PC-3 (cell line): Measurements from ENCODE around the gene CASP2. TPM values are rescaled to one million over a fixed set of nuclear protein-coding genes. Genes with fewer than 3 reads are reported as not detected.

Experiments used
- ATAC-seq: fragments of 200-7000 bp; cut with Tn5 transposase; 2 replicates; pipeline ENCODE4 v1.9.1; 2020; ENCODE audit warnings: mild to moderate bottlenecking, moderate library complexity
- Bru-seq: library from RNA; stranded (reverse); fragments of 400-500 nt; gene quantifications from one replicate; lab custom pipeline; 2021; lab: Mats Ljungman, UMichigan
- BruChase-seq, 2 experiments: library from RNA; stranded (reverse); fragments of 400-500 nt; gene quantifications; one replicate each; lab custom pipeline; 2021; lab: Mats Ljungman, UMichigan
- BruUV-seq: library from RNA; stranded (reverse); fragments of 400-500 nt; replicated peaks from 2 replicates; lab custom pipeline; 2021; lab: Mats Ljungman, UMichigan
- CTCF ChIA-PET: fragments of 300-600 bp; sonication (Branson Sonifier 250); formaldehyde crosslinking; loops from one replicate; lab custom pipeline; 2022; ENCODE audit warnings: antibody characterized with exemption; lab: Charles Lee
- POLR2A ChIA-PET: fragments of 300-600 bp; sonication (Branson Sonifier 250); formaldehyde crosslinking; loops from one replicate; lab custom pipeline; 2022; ENCODE audit warnings: antibody characterized with exemption; ENCODE audit not compliant: unreplicated experiment; lab: Charles Lee
- DNase-seq: peaks from one replicate; pipeline ENCODE4 v3.0.0-alpha.2; 2015
- H2AFZ ChIP-seq: fragments of 300-600 bp; sonication (generic); 2 replicates; pipeline ENCODE4 v1.6.0; 2016; ENCODE audit warnings: antibody characterized with exemption, low read length
- H3F3A ChIP-seq: fragments of 300-600 bp; sonication (generic); one replicate; pipeline ENCODE4 v1.6.0; 2017; ENCODE audit warnings: antibody characterized with exemption, low read length, control low read depth, mild to moderate bottlenecking; ENCODE audit not compliant: unreplicated experiment
- H3K27ac ChIP-seq: fragments of 300-600 bp; sonication (generic); 2 replicates; pipeline ENCODE4 v1.5.1; 2016; ENCODE audit warnings: mild to moderate bottlenecking, low read length
- H3K27me3 ChIP-seq: fragments of 300-600 bp; sonication (generic); 2 replicates; pipeline ENCODE4 v1.6.1; 2016; ENCODE audit warnings: low read length, mixed read lengths
- H3K36me3 ChIP-seq: fragments of 300-600 bp; sonication (generic); 2 replicates; pipeline ENCODE4 v1.6.1; 2016; ENCODE audit warnings: low read depth, mixed run types, low read length, mixed read lengths
- H3K4me1 ChIP-seq: fragments of 300-600 bp; sonication (generic); 2 replicates; pipeline ENCODE4 v1.5.1; 2016; ENCODE audit warnings: low read length; ENCODE audit not compliant: insufficient read depth
- H3K4me2 ChIP-seq: fragments of 300-600 bp; sonication (generic); 2 replicates; pipeline ENCODE4 v1.6.0; 2016; ENCODE audit warnings: low read length
- H3K4me3 ChIP-seq: fragments of 300-600 bp; sonication (generic); 2 replicates; pipeline ENCODE4 v1.5.1; 2016; ENCODE audit warnings: mild to moderate bottlenecking, low read length, mixed read lengths
- H3K79me2 ChIP-seq: fragments of 300-600 bp; sonication (generic); 2 replicates; pipeline ENCODE4 v1.6.1; 2017; ENCODE audit warnings: low read length, mixed read lengths
- H3K9ac ChIP-seq: fragments of 300-600 bp; sonication (generic); 2 replicates; pipeline ENCODE4 v1.6.0; 2016; ENCODE audit warnings: mild to moderate bottlenecking, low read length
- H3K9me2 ChIP-seq: fragments of 300-600 bp; sonication (generic); replicated peaks from 2 replicates; pipeline ENCODE4 v1.6.1; 2016; ENCODE audit warnings: mixed run types, low read length, mixed read lengths
- H3K9me3 ChIP-seq: fragments of 300-600 bp; sonication (generic); 2 replicates; pipeline ENCODE4 v1.6.1; 2016; ENCODE audit warnings: low read length, mixed read lengths
- H4K20me1 ChIP-seq: fragments of 300-600 bp; sonication (generic); 2 replicates; pipeline ENCODE4 v1.6.1; 2016; ENCODE audit warnings: low read length, mixed read lengths
- CTCF ChIP-seq: fragments of 300-600 bp; sonication (generic); conservative IDR thresholded peaks from 2 replicates; pipeline ENCODE4 v1.5.1; 2017; ENCODE audit warnings: antibody characterized with exemption, low read depth, mild to moderate bottlenecking, low read length
- EZH2 ChIP-seq: fragments of 300-600 bp; sonication (generic); IDR thresholded peaks from one replicate; pipeline ENCODE4 v1.6.1; 2017; ENCODE audit warnings: antibody characterized with exemption, mild to moderate bottlenecking, low read length; ENCODE audit not compliant: unreplicated experiment
- EZH2phosphoT487 ChIP-seq: fragments of 300-600 bp; sonication (generic); IDR thresholded peaks from 2 replicates; pipeline ENCODE4 v1.6.1; 2018; ENCODE audit warnings: mild to moderate bottlenecking, antibody characterized with exemption, low read length, borderline replicate concordance
- intact Hi-C: fragments of 100-400 bp; cut with micrococcal nuclease; formaldehyde crosslinking; loops from 2 replicates; pipeline ENCODE4 v1.9.0; 2023
- long read RNA-seq: library from polyadenylated mRNA; unstranded; transcript quantifications from one replicate; pipeline ENCODE4 v2.0.0, GENCODE V29; 2021; ENCODE audit not compliant: unreplicated experiment
- total RNA-seq: library from RNA; depleted of rRNA; stranded (reverse); fragments of >200 nt; gene quantifications from 2 replicates; pipeline ENCODE4 v1.2.3, GENCODE V29; 2014; rRNA removed

CASP2 gene
- total RNA-seq (25.1 and 26.4 TPM in 2 replicates), Bru-seq, nascent RNA (percentile 97 among the genes with signal in this experiment), BruChase-seq, experiment 1, labeled RNA remaining after a 6-hour chase (percentile 98 among the genes with signal in this experiment), BruChase-seq, experiment 2, labeled RNA remaining after a 2-hour chase (percentile 98 among the genes with signal in this experiment)
- long read RNA-seq, full-length matches to known transcripts = 35 of 70 reads
- long read RNA-seq, partial matches to known transcripts = 9 of 70 reads
- long read RNA-seq, other reads (novel, unspliced or antisense) = 26 of 70 reads

DNA sequence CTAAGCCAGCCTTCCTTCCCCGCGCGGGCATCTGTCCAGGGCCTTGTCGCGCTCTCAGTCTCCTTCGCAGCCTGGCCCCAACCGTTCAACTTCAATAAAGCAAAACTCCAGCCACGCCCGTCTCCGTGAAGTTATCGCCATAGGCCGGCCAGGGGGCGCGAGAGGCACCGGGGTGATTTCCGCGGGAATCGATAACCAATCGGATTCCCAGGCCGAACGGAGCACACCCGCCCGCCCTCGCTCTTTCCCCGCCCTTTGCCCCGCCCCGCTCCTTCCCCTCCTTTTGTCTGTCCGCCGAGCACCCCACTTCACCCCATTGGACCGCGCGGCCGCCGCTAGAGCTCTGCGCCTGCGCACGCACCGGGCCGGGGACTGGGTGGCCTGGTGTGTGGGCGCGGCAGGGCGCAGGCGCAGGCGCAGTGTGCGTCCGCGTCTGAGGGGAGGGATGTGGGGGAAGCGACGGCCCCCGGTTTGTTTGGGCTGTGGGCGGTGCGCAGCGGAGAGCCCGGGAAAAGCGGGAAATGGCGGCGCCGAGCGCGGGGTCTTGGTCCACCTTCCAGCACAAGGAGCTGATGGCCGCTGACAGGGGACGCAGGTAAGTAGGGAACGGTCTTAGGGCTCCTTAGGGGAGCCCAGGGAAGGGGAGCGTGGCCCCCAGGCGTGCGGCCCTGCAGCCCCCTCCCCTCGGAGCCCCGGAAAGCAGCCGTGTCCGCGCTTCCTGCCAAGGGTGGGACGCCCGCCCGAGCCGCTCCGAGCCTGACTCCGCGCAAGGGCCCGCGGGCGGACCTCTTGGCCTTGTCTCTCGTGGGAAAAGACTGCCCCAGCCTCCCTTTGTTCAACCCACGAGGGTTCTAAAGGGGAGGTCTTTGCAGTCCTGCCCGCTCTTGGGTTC lies at the start of gene CASP2:
CASP2 (plus strand) TSS at position 417 of the 892 bp plus-strand sequence; CDS start at position 522, 105 bp downstream.
- Histone ChIP-seq H3K4me1 (peaks cover 47% of the 10 kb centered on the region), H3K4me3 (peak within 1 kb of the TSS; percentile 95), H3K9ac (peak within 1 kb of the TSS; percentile 99), H3F3A (no peaks in the 10 kb centered on the region), H4K20me1 (peaks cover 18% of the 10 kb centered on the region; the same call in 1 of the 2 replicates), H3K36me3 (peaks cover 20% of the 10 kb centered on the region), H3K4me2 (peak within 1 kb of the TSS; percentile 99), H3K27ac (peak within 1 kb of the TSS; percentile 87), H3K79me2 (peaks cover 51% of the 10 kb centered on the region), H3K9me2 (no peaks in the 10 kb centered on the region), H3K9me3 (no peaks in the 10 kb centered on the region), H2AFZ (peak within 1 kb of the TSS; percentile 79), H3K27me3 (no peaks in the 10 kb centered on the region)
- ChIA-PET POLR2A (interaction anchor here (1.0 kb wide), 1 partner anchor 9 kb away, joined by 6 read pairs; no protein-coding TSS in a partner anchor), CTCF (interaction anchor here (0.9 kb wide), 2 partner anchors 11 to 73 kb away, joined by 3 to 5 read pairs; no protein-coding TSS in a partner anchor)
- intact Hi-C loops = loop anchor here (1.0 kb wide), 1 partner anchor 13 kb away; no protein-coding TSS in a partner anchor
- DNase-seq (peak; percentile 92), ATAC-seq (peak; percentile 71)
- no peak for TF ChIP-seq EZH2
- TF ChIP-seq CTCF = 0 out of 2 replicates have a peak, but pooled peaks have one; percentile 13
- no TSS peak for BruUV-seq

DNA sequence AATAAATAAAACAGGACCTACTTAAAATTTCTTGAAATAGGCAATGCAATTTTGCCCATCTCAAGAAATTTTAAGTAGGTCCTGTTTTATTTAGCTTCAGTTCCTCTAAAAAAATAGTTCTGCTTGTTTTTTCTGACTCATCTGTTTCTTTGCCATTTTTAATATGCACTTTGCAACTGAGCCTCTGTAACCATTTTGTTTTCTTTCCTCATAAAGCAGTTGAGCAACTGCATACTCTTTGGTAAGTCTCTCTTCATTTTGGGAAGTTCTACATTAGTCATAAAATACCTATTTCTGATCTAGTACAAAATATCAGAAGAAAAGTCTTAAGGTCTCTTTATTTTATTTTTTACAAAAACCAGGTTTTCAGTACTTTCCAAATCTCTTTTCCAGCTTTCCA lies 48.3 kb upstream of the CASP2 start:
- DNase-seq (peak; percentile 63), ATAC-seq (peak; percentile 59)
- H3K4me3 ChIP-seq = peak overlapping the region; percentile 46; the same call in 1 of the 2 replicates
- CTCF ChIA-PET = interaction anchor here (0.6 to 2.1 kb wide), 12 partner anchors 18 to 177 kb away, joined by 3 to 15 read pairs (median 6); partner anchors contain the start of gene EPHA1
- H3K27me3 ChIP-seq = no peaks in the 10 kb centered on the region
- peak overlapping the region; percentile 62 for H3K27ac ChIP-seq
- H2AFZ ChIP-seq = no peak overlapping the region
- no peaks in the 10 kb centered on the region for H3K9me2 ChIP-seq
- H3K4me1 ChIP-seq = peaks cover 39% of the 10 kb centered on the region
- H3K9ac ChIP-seq = peak overlapping the region; percentile 33
- intact Hi-C loops = loop anchor here (1.0 to 2.0 kb wide), 6 partner anchors 17 to 175 kb away; partner anchors contain the start of gene ZYX
- H3K79me2 ChIP-seq = no peaks in the 10 kb centered on the region
- TF ChIP-seq EZH2 (no peak), CTCF (no peak), EZH2phosphoT487 (no peak)
- H3K4me2 ChIP-seq = peak overlapping the region; percentile 74
- POLR2A ChIA-PET = interaction anchor here (0.7 to 1.1 kb wide), 2 partner anchors 8 to 23 kb away, joined by 3 to 7 read pairs; partner anchors contain the start of gene GSTK1
- BruUV-seq = no TSS peak
- H3K36me3 ChIP-seq = no peaks in the 10 kb centered on the region
- peaks cover 5% of the 10 kb centered on the region for H3F3A ChIP-seq
- H4K20me1 ChIP-seq = no peaks in the 10 kb centered on the region
- H3K9me3 ChIP-seq = no peaks in the 10 kb centered on the region
